K562 (cell line): ENCODE measurements around the gene LSP1. TPM values are rescaled to one million over a fixed set of nuclear protein-coding genes. Genes with fewer than 3 reads are reported as not detected.

Experiments used
- ATAC-seq: fragments of 200-7000 bp; cut with Tn5 transposase; 3 replicates; pipeline ENCODE4 v1.9.1; 2020; ENCODE audit warnings: moderate library complexity
- BruUV-seq: library from RNA; stranded (reverse); fragments of 400-500 nt; replicated peaks from 2 replicates; lab custom pipeline; 2021; lab: Mats Ljungman, UMichigan
- CTCF ChIA-PET: fragments of 300-600 bp; formaldehyde crosslinking; extraction: SDS; loops from one replicate; lab custom pipeline; 2021; ENCODE audit warnings: low intra/inter-chr PET ratio; lab: Yijun Ruan, JAX
- POLR2A ChIA-PET: fragments of 300-600, 350-650 bp; sonication (Branson Sonifier 250); formaldehyde crosslinking; extraction: SDS; loops from one replicate; lab custom pipeline; 2021; ENCODE audit warnings: antibody characterized with exemption, inconsistent platforms; lab: Yijun Ruan, JAX
- DNase-seq, 4 experiments: peaks; one replicate each; pipeline versions ENCODE4 v3.0.0 to v3.0.0-alpha.2; 2011 to 2018; ENCODE audit warnings: low spot score in 3 of 4, mixed read lengths in 3 of 4; ENCODE audit errors: extremely low read depth in 1 of 4
- FAIRE-seq: peaks from 2 replicates; lab custom pipeline; 2011; peaks lifted over from hg19 to GRCh38; lab: Jason Lieb, UNC
- H2AFZ ChIP-seq: 2 replicates; pipeline ENCODE4 v1.6.0; 2011; ENCODE audit warnings: low read depth, low read length, control low read depth, inconsistent platforms
- H3K27ac ChIP-seq: fragments of 200-600 bp; 3 replicates; pipeline ENCODE4 v1.8.0; 2011; ENCODE audit warnings: low read depth, mild to moderate bottlenecking, control low read depth, inconsistent platforms, low read length, moderate library complexity, mixed read lengths; ENCODE audit errors: extremely low read depth
- H3K27me3 ChIP-seq, 2 experiments: fragments of 300-600 bp in 1 of 2; 2 replicates in 1 of 2; 3 replicates in 1 of 2; pipeline versions ENCODE4 v1.6.0 to v1.8.0; 2011; ENCODE audit warnings: inconsistent platforms in 2 of 2, low read length in 2 of 2, mild to moderate bottlenecking in 1 of 2, mixed read lengths in 1 of 2, moderate library complexity in 1 of 2; ENCODE audit not compliant: control insufficient read depth in 2 of 2, insufficient read depth in 2 of 2
- H3K36me3 ChIP-seq: fragments of 300-600 bp; 3 replicates; pipeline ENCODE4 v1.8.0; 2011; ENCODE audit warnings: mild to moderate bottlenecking, low read length, inconsistent platforms; ENCODE audit not compliant: control insufficient read depth, insufficient read depth
- H3K4me1 ChIP-seq, 2 experiments: fragments of 200-600 bp in 1 of 2; replicated peaks in 1 of 2; 2 replicates in 1 of 2; 3 replicates in 1 of 2; pipeline versions ENCODE4 v1.5.1 to v1.8.0; 2011; ENCODE audit warnings: inconsistent platforms in 2 of 2, low read length in 2 of 2, mild to moderate bottlenecking in 1 of 2, mixed read lengths in 1 of 2, moderate library complexity in 1 of 2; ENCODE audit not compliant: control insufficient read depth in 2 of 2, insufficient read depth in 2 of 2
- H3K4me2 ChIP-seq: 2 replicates; pipeline ENCODE4 v1.6.1; 2011; ENCODE audit warnings: low read length, control low read depth, inconsistent platforms, mixed read lengths; ENCODE audit not compliant: insufficient read depth
- H3K4me3 ChIP-seq: fragments of 200-600 bp; sonication (generic), shearing (Covaris generic); 2 replicates; pipeline ENCODE4 v1.5.1; 2016; ENCODE audit warnings: control low read depth, inconsistent platforms
- H3K79me2 ChIP-seq: fragments of 200-600 bp; 3 replicates; pipeline ENCODE4 v1.8.0; 2011; ENCODE audit warnings: low read length, inconsistent platforms; ENCODE audit not compliant: control insufficient read depth, insufficient read depth
- H3K9ac ChIP-seq, 2 experiments: 2 replicates each; pipeline versions ENCODE4 v1.6.0 to v1.6.1; 2011; ENCODE audit warnings: low read depth in 2 of 2, low read length in 2 of 2, control low read depth in 1 of 2, inconsistent platforms in 1 of 2, mild to moderate bottlenecking in 1 of 2, mixed read lengths in 1 of 2; ENCODE audit not compliant: insufficient read depth in 1 of 2
- H3K9me1 ChIP-seq: one replicate; pipeline ENCODE4 v1.6.0; 2011; ENCODE audit warnings: inconsistent platforms, mild to moderate bottlenecking, low read length, moderate library complexity; ENCODE audit not compliant: control insufficient read depth, insufficient read depth
- H3K9me3 ChIP-seq: replicated peaks from 2 replicates; pipeline ENCODE4 v1.5.1; 2011; ENCODE audit warnings: low read depth, low read length, inconsistent platforms; ENCODE audit not compliant: control insufficient read depth, insufficient read depth
- H4K20me1 ChIP-seq: replicated peaks from 2 replicates; pipeline ENCODE4 v1.6.1; 2011; ENCODE audit warnings: low read length, inconsistent platforms, mixed read lengths; ENCODE audit not compliant: control insufficient read depth, insufficient read depth
- ARNT ChIP-seq, 2 experiments: fragments of 450-650 bp; IDR thresholded peaks; 2 replicates each; pipeline ENCODE4 v1.6.1; 2016; ENCODE audit warnings: mild to moderate bottlenecking in 1 of 2
- BDP1 ChIP-seq: IDR thresholded peaks from 3 replicates; pipeline ENCODE4 v1.6.1; 2011; ENCODE audit not compliant: insufficient read length, insufficient read depth
- E2F6 ChIP-seq, 2 experiments: IDR thresholded peaks; 2 replicates each; pipeline ENCODE4 v1.6.1; 2011; ENCODE audit warnings: borderline replicate concordance in 1 of 2, control low read depth in 1 of 2, low read depth in 1 of 2, low read length in 1 of 2, mild to moderate bottlenecking in 1 of 2, mixed read lengths in 1 of 2, moderate library complexity in 1 of 2; ENCODE audit not compliant: insufficient read depth in 1 of 2, insufficient read length in 1 of 2, poor library complexity in 1 of 2, severe bottlenecking in 1 of 2; ENCODE audit errors: extremely low read depth in 1 of 2
- SP2 ChIP-seq: IDR thresholded peaks from 2 replicates; pipeline ENCODE4 v1.6.1; 2011; ENCODE audit warnings: mild to moderate bottlenecking, low read depth, low read length, moderate library complexity; ENCODE audit not compliant: poor library complexity, severe bottlenecking; ENCODE audit errors: extremely low read depth
- ZNF224 ChIP-seq: sonication (generic); formaldehyde crosslinking; IDR thresholded peaks from 2 replicates; pipeline ENCODE4 v1.8.0; 2022; ENCODE audit warnings: mild to moderate bottlenecking, missing genetic modification reagents
- WGBS: fragments of 100-300 bp; shearing (Covaris generic); methylation state at CpG from one replicate; pipeline ENCODE4 v1.1.6; 2016; ENCODE audit warnings: low coverage, mixed read lengths; ENCODE audit not compliant: insufficient coverage; ENCODE audit errors: missing lambda C conversion rate; 5-methylcytosine and 5-hydroxymethylcytosine counted together
- in situ Hi-C: fragments of 300-500 bp; cut with MboI; formaldehyde crosslinking; loops from 4 replicates; pipeline ENCODE4 v1.15.0; 2018; ENCODE audit warnings: inconsistent platforms, mixed read lengths
- intact Hi-C: fragments of 100-400 bp; cut with micrococcal nuclease; formaldehyde crosslinking; loops from 2 replicates; pipeline ENCODE4 v1.14.2; 2022
- polyA plus RNA-seq, 8 experiments: library from polyadenylated mRNA; depleted of rRNA in 4 of 8; stranded (reverse) in 5 of 8; unstranded in 3 of 8; fragments of >200 nt; fragmentation: Nextera tagmentation in 2 of 8; fragmentation: Illumina TruSeq in 1 of 8; extraction: Ambion mirVana in 2 of 8; extraction: Trizol in 1 of 8; gene quantifications; 2 replicates each; pipeline versions ENCODE4 v1.2.1 to v1.2.3, GENCODE V29; 2011 to 2014; ENCODE audit warnings: inconsistent platforms in 1 of 8, missing spikeins in 1 of 8
- total RNA-seq, 7 experiments: library from RNA; depleted of rRNA in 6 of 7; stranded (reverse); fragments of >200 nt in 6 of 7; fragmentation: Illumina TruSeq in 2 of 7; extraction: Trizol in 2 of 7; gene quantifications; 2 replicates each; pipeline versions ENCODE4 v1.2.1 to v1.2.3, GENCODE V29; 2011 to 2021; ENCODE audit warnings: low replicate concordance in 1 of 7
- TF ChIP-seq, protein P1 (sequence below): sonication (generic); formaldehyde crosslinking; IDR thresholded peaks from 2 replicates; pipeline ENCODE4 v1.9.0; 2022; ENCODE audit warnings: mild to moderate bottlenecking, missing genetic modification reagents

Gene LSP1
- total and polyA plus RNA-seq, 9 of the 15 experiments (the other 6 are each of a cell fraction or from before 2014, with no cell fraction given) = 0.08 to 2.9 (median 0.65) TPM; not detected in 2

DNA sequence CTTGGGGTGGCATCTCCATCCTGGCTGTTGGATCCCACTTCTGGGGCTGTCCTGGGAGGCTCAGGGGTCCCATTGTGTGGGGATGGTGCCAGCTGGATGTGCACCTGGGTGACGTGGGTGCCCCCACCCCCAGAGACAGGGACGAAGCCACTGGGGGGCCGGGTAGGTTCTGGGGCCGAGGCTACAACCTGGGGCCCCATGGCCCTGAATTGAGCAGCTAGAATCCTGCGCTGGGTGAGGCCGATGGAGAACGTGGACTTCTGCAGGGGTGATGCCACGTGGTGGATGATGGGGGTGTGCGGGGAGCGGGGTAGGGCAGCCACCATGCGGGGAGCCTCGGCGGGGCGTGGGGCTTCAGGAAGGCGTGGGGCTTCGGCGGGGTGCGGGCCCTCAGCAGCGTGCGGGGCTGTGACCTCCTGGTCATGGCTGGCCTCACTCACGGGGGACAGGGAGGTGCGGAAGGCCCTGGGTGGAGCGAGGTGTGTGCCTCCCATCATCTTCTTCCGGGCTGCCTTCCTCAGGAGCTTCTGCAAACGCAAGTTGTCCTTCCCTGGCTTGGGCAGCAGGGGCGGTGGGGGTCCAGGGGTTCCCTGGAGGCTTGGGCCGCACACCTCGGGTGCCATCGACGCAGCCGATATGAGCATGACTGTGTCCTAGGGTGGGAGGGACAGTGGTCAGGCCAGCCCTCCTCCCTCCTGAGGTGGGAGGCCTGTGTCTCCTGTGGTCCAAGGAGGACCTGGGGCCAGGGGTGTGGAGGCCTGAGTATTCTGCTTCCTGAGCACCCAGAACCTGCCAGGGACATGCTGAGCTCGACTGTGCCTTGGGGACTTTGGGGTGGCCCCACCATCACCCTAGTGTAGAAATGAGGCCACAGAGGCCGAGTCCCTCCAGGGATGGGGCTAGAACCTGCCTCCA is 37.3 kb downstream of the LSP1 start:
- BruUV-seq = no TSS peak
- Histone ChIP-seq H3K9ac (no peak overlapping the region), H3K27me3 (peaks cover 8 to 45% of the 10 kb centered on the region in 2 experiments; a peak in 4 of 5 replicates), H3K27ac (no peak overlapping the region), H3K36me3 (no peaks in the 10 kb centered on the region), H3K79me2 (no peaks in the 10 kb centered on the region), H3K9me1 (no peaks in the 10 kb centered on the region), H3K9me3 (no peaks in the 10 kb centered on the region), H3K4me2 (no peak overlapping the region), H3K4me1 (peaks cover 0 to 9% of the 10 kb centered on the region in 2 experiments; a peak in 1 of 5 replicates), H4K20me1 (peaks cover 1% of the 10 kb centered on the region), H3K4me3 (no peak overlapping the region), H2AFZ (no peak overlapping the region)
- in situ Hi-C loops = no loop called here
- intact Hi-C loops = no loop called here
- DNase-seq (peak in 1 of 4 experiments; percentile 9), ATAC-seq (peak; percentile 28), FAIRE-seq (no peak)
- WGBS = 1% methylated on average over 28 of the region's 33 CpGs
- POLR2A ChIA-PET = interaction anchor here (1.2 kb wide), 1 partner anchor 41 kb away, joined by 4 read pairs; no protein-coding TSS in a partner anchor
- CTCF ChIA-PET = no interaction called here
- TF ChIP-seq, protein P1, sequence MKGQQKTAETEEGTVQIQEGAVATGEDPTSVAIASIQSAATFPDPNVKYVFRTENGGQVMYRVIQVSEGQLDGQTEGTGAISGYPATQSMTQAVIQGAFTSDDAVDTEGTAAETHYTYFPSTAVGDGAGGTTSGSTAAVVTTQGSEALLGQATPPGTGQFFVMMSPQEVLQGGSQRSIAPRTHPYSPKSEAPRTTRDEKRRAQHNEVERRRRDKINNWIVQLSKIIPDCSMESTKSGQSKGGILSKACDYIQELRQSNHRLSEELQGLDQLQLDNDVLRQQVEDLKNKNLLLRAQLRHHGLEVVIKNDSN (CRISPR knock-in tag) = no peak
- TF ChIP-seq SP2 = no peak
- TF ChIP-seq ARNT (IDR thresholded peaks at IDR 0.05) = no peak
- no peak for TF ChIP-seq BDP1
- no peak for TF ChIP-seq E2F6 (IDR thresholded peaks at IDR 0.05; ENCODE audit: borderline replicate concordance in 1 of 2, extremely low read depth in 1 of 2, insufficient read depth in 1 of 2, insufficient read length in 1 of 2, low read depth in 1 of 2, low read length in 1 of 2, poor library complexity in 1 of 2, severe bottlenecking in 1 of 2)
- TF ChIP-seq ZNF224 (CRISPR knock-in tag) = no peak
- TF ChIP-seq, all 486 proteins: peak for 0
